IMR-90 (cell line): ENCODE results near the gene DUXB. TPM values are rescaled to one million over a fixed set of nuclear protein-coding genes. Genes with fewer than 3 reads are reported as not detected.
A peak's percentile ranks its signal among the peaks of the same experiment; 100 is the strongest.

Experiments used
- ATAC-seq: fragments of 200-7000 bp; cut with Tn5 transposase; 2 replicates; pipeline ENCODE4 v1.9.1; 2020; ENCODE audit warnings: low read depth, mild to moderate bottlenecking, moderate library complexity
- BruUV-seq: library from RNA; stranded (reverse); fragments of 400-500 nt; replicated peaks from 2 replicates; lab custom pipeline; 2021; lab: Mats Ljungman, UMichigan
- CTCF ChIA-PET: fragments of 300-600 bp; formaldehyde crosslinking; extraction: SDS; loops from one replicate; lab custom pipeline; 2021; ENCODE audit warnings: antibody characterized with exemption; lab: Yijun Ruan, JAX
- POLR2A ChIA-PET: fragments of 300-600 bp; sonication (Branson Sonifier 250); formaldehyde crosslinking; loops from one replicate; lab custom pipeline; 2022; ENCODE audit warnings: antibody characterized with exemption; ENCODE audit not compliant: unreplicated experiment; lab: Charles Lee
- DNase-seq: peaks from one replicate; pipeline ENCODE4 v3.0.0; 2013
- H2AFZ ChIP-seq: replicated peaks from 2 replicates; pipeline ENCODE3; 2013; ENCODE audit warnings: low read length, mild to moderate bottlenecking; ENCODE audit not compliant: poor library complexity
- H2AK5ac ChIP-seq: 2 replicates; pipeline ENCODE4 v1.6.1; 2013; ENCODE audit warnings: low read depth, low read length, inconsistent platforms
- H2AK9ac ChIP-seq: replicated peaks from 2 replicates; pipeline ENCODE3; 2013; ENCODE audit warnings: mild to moderate bottlenecking, low read depth, low read length, moderate library complexity; ENCODE audit not compliant: poor library complexity
- H2BK120ac ChIP-seq: 2 replicates; pipeline ENCODE4 v1.6.1; 2013; ENCODE audit warnings: low read depth, low read length, inconsistent platforms
- H2BK15ac ChIP-seq: 3 replicates; pipeline ENCODE4 v1.6.1; 2013; ENCODE audit warnings: low read depth, low read length, inconsistent platforms
- H2BK20ac ChIP-seq: 2 replicates; pipeline ENCODE4 v1.6.1; 2013; ENCODE audit warnings: low read depth, mild to moderate bottlenecking, inconsistent platforms, low read length, moderate library complexity
- H2BK5ac ChIP-seq: 2 replicates; pipeline ENCODE4 v1.6.1; 2013; ENCODE audit warnings: mild to moderate bottlenecking, low read depth, low read length, inconsistent platforms; ENCODE audit not compliant: poor library complexity, severe bottlenecking
- H3K14ac ChIP-seq: replicated peaks from 2 replicates; pipeline ENCODE4 v1.6.1; 2013; ENCODE audit warnings: low read depth, low read length, inconsistent platforms
- H3K18ac ChIP-seq: 2 replicates; pipeline ENCODE4 v1.6.1; 2013; ENCODE audit warnings: low read depth, low read length, control low read depth
- H3K23ac ChIP-seq: 2 replicates; pipeline ENCODE4 v1.6.1; 2013; ENCODE audit warnings: low read depth, low read length, inconsistent platforms
- H3K27ac ChIP-seq: 2 replicates; pipeline ENCODE4 v1.5.1; 2013; ENCODE audit warnings: mild to moderate bottlenecking, control low read depth, low read length; ENCODE audit not compliant: insufficient read depth
- H3K27me3 ChIP-seq: 2 replicates; pipeline ENCODE4 v1.6.1; 2013; ENCODE audit warnings: low read length; ENCODE audit not compliant: control insufficient read depth, insufficient read depth
- H3K36me3 ChIP-seq: 2 replicates; pipeline ENCODE4 v1.6.1; 2013; ENCODE audit warnings: low read length, mixed read lengths; ENCODE audit not compliant: control insufficient read depth, insufficient read depth
- H3K4ac ChIP-seq: 2 replicates; pipeline ENCODE4 v1.6.1; 2013; ENCODE audit warnings: low read depth, low read length, inconsistent platforms
- H3K4me1 ChIP-seq: 2 replicates; pipeline ENCODE4 v1.6.1; 2013; ENCODE audit warnings: low read length, mixed read lengths; ENCODE audit not compliant: control insufficient read depth, insufficient read depth
- H3K4me2 ChIP-seq: 2 replicates; pipeline ENCODE4 v1.6.1; 2013; ENCODE audit warnings: low read depth, mild to moderate bottlenecking, control low read depth, low read length, moderate library complexity
- H3K4me3 ChIP-seq: 2 replicates; pipeline ENCODE4 v1.5.1; 2013; ENCODE audit warnings: low read depth, mild to moderate bottlenecking, control low read depth, low read length, moderate library complexity; ENCODE audit not compliant: insufficient read depth
- H3K56ac ChIP-seq: 2 replicates; pipeline ENCODE4 v1.6.1; 2013; ENCODE audit warnings: low read length, inconsistent platforms; ENCODE audit not compliant: insufficient read depth; ENCODE audit errors: extremely low read depth
- H3K79me1 ChIP-seq, 2 experiments: 2 replicates each; pipeline ENCODE4 v1.6.1; 2013; ENCODE audit warnings: low read length in 2 of 2, inconsistent platforms in 1 of 2, low read depth in 1 of 2
- H3K9ac ChIP-seq: 2 replicates; pipeline ENCODE4 v1.6.1; 2013; ENCODE audit warnings: low read depth, low read length, control low read depth
- H3K9me1 ChIP-seq: 2 replicates; pipeline ENCODE4 v1.6.1; 2013; ENCODE audit warnings: low read length, inconsistent platforms; ENCODE audit not compliant: insufficient read depth
- H3K9me3 ChIP-seq: 2 replicates; pipeline ENCODE4 v1.6.1; 2013; ENCODE audit warnings: low read length; ENCODE audit not compliant: control insufficient read depth, insufficient read depth
- H4K20me1 ChIP-seq: 2 replicates; pipeline ENCODE4 v1.6.1; 2013; ENCODE audit warnings: low read length, inconsistent platforms; ENCODE audit not compliant: insufficient read depth
- H4K5ac ChIP-seq: 2 replicates; pipeline ENCODE4 v1.6.1; 2013; ENCODE audit warnings: mild to moderate bottlenecking, low read depth, low read length, control low read depth
- H4K8ac ChIP-seq, 2 experiments: 2 replicates each; pipeline ENCODE4 v1.6.1; 2013; ENCODE audit warnings: low read depth in 2 of 2, low read length in 2 of 2, control low read depth in 1 of 2, inconsistent platforms in 1 of 2
- H4K91ac ChIP-seq: 2 replicates; pipeline ENCODE4 v1.6.1; 2013; ENCODE audit warnings: low read depth, low read length, inconsistent platforms; ENCODE audit not compliant: insufficient read depth
- BHLHE40 ChIP-seq: fragments of 150-350 bp; IDR thresholded peaks from 2 replicates; pipeline ENCODE4 v1.6.1; 2016; ENCODE audit warnings: mild to moderate bottlenecking, low read depth, low read length
- CEBPB ChIP-seq: IDR thresholded peaks from 2 replicates; pipeline ENCODE4 v1.6.1; 2012; ENCODE audit warnings: low read depth, low read length, improper control_type of control experiment
- CHD1 ChIP-seq: IDR thresholded peaks from 2 replicates; pipeline ENCODE4 v1.6.1; 2012; ENCODE audit warnings: low read depth, low read length, improper control_type of control experiment
- CTCF ChIP-seq: conservative IDR thresholded peaks from 2 replicates; pipeline ENCODE4 v1.5.1; 2012; ENCODE audit warnings: mild to moderate bottlenecking, low read depth, low read length, improper control_type of control experiment
- FOS ChIP-seq: fragments of 150-350 bp; IDR thresholded peaks from 2 replicates; pipeline ENCODE4 v1.6.1; 2016; ENCODE audit warnings: low read depth, low read length
- MAFK ChIP-seq: IDR thresholded peaks from 2 replicates; pipeline ENCODE4 v1.6.1; 2012; ENCODE audit warnings: low read depth, low read length, improper control_type of control experiment
- MAZ ChIP-seq: IDR thresholded peaks from 2 replicates; pipeline ENCODE4 v1.6.1; 2012; ENCODE audit warnings: low read depth, mild to moderate bottlenecking, low read length, improper control_type of control experiment, moderate library complexity, borderline replicate concordance
- MXI1 ChIP-seq: IDR thresholded peaks from 2 replicates; pipeline ENCODE4 v1.6.1; 2012; ENCODE audit warnings: low read depth, mild to moderate bottlenecking, low read length, moderate library complexity, borderline replicate concordance
- NFE2L2 ChIP-seq: fragments of 150-350 bp; IDR thresholded peaks from 2 replicates; pipeline ENCODE4 v1.6.1; 2016; ENCODE audit warnings: low read depth, mild to moderate bottlenecking, low read length
- POLR2A ChIP-seq: IDR thresholded peaks from 2 replicates; pipeline ENCODE4 v1.6.1; 2012; ENCODE audit warnings: mild to moderate bottlenecking, low read depth, low read length
- RAD21 ChIP-seq: IDR thresholded peaks from 2 replicates; pipeline ENCODE4 v1.6.1; 2012; ENCODE audit warnings: low read length, improper control_type of control experiment
- RCOR1 ChIP-seq: IDR thresholded peaks from 2 replicates; pipeline ENCODE4 v1.6.1; 2012; ENCODE audit warnings: mild to moderate bottlenecking, low read length, improper control_type of control experiment; ENCODE audit not compliant: insufficient replicate concordance
- RFX5 ChIP-seq: IDR thresholded peaks from 2 replicates; pipeline ENCODE4 v1.8.0; 2012; ENCODE audit warnings: low read depth, mild to moderate bottlenecking, low read length, moderate library complexity
- SMC3 ChIP-seq: fragments of 150-350 bp; IDR thresholded peaks from 2 replicates; pipeline ENCODE4 v1.6.1; 2016; ENCODE audit warnings: low read depth, mild to moderate bottlenecking, antibody characterized with exemption, low read length, moderate library complexity
- WGBS, 2 experiments: methylation state at CpG; one replicate each; pipeline versions ENCODE4 v1.1.5 to v1.1.7; 2013; ENCODE audit warnings: missing lambda C conversion rate in 2 of 2; ENCODE audit not compliant: insufficient read length in 1 of 2; ENCODE audit errors: extremely low coverage in 2 of 2; 5-methylcytosine and 5-hydroxymethylcytosine counted together
- dilution Hi-C: fragments of 300-500 bp; cut with HindIII; formaldehyde crosslinking; loops from one replicate; pipeline ENCODE4 v1.14.3; 2018; ENCODE audit warnings: low sequenced_read_pairs; ENCODE audit not compliant: unreplicated experiment
- in situ Hi-C: fragments of 300-500 bp; cut with MboI; formaldehyde crosslinking; loops from 3 replicates; pipeline ENCODE4 v1.14.3; 2019; ENCODE audit warnings: low sequenced_read_pairs, inconsistent platforms, mixed read lengths
- intact Hi-C: fragments of 100-400 bp; cut with micrococcal nuclease; formaldehyde crosslinking; loops from 2 replicates; pipeline ENCODE4 v1.10.0; 2022
- polyA plus RNA-seq, 3 experiments: library from polyadenylated mRNA; depleted of rRNA; stranded (reverse); fragments of >200 nt; gene quantifications; 2 replicates each; pipeline ENCODE4 v1.2.3, GENCODE V29; 2012; ENCODE audit warnings: low replicate concordance in 1 of 3
- total RNA-seq: library from RNA; depleted of rRNA; stranded (reverse); fragments of >200 nt; gene quantifications from 2 replicates; pipeline ENCODE4 v1.2.3, GENCODE V29; 2012
- TF ChIP-seq, protein P1 (sequence below): fragments of 150-350 bp; IDR thresholded peaks from 2 replicates; pipeline ENCODE4 v1.6.1; 2017; ENCODE audit warnings: mild to moderate bottlenecking, antibody characterized with exemption, low read length, low read depth
- TF ChIP-seq, protein P2 (sequence below): fragments of 150-350 bp; IDR thresholded peaks from 2 replicates; pipeline ENCODE4 v1.6.1; 2016; ENCODE audit warnings: low read depth, mild to moderate bottlenecking, low read length, moderate library complexity, borderline replicate concordance

DUXB gene
- total and polyA plus RNA-seq, 2 of the 4 experiments (the other 2 are of a cell fraction): not detected

DNA sequence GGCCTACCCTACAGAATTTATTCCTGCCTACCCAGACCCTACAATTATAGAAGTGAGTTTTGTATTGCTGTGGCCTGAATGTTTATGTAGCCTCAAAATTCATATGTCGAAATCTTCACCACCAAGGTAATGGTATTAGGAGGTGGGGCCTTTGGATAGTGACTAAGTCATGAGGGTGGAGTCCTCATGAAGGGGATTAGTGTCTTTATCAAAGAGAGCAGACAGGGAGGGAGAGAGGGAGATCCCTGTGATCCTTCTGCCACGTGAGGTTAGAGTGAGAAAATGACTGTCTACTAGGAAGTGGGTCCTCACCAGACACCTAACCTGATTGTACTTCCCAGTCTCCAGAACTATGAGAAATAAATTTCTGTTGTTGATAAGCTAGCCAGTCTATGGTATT, 981 bp upstream of the DUXB start:
- peak; percentile 32; the same call in 1 of the 2 replicates for ATAC-seq

More for the DNA sequence above, 981 bp upstream of the DUXB start:
- no peak overlapping the region for H4K91ac ChIP-seq
- H3K23ac ChIP-seq: no peak overlapping the region
- H3K27ac ChIP-seq: no peak overlapping the region
- H3K9ac ChIP-seq: no peak overlapping the region
- intact Hi-C loops (no loop called here), in situ Hi-C loops (no loop called here), dilution Hi-C loops (no loop called here)
- no peaks in the 10 kb centered on the region for H3K4me1 ChIP-seq
- WGBS, 2 experiments: no CpG with 5 or more reads among the region's 2 CpGs
- no peak overlapping the region for H3K4ac ChIP-seq
- H3K79me1 ChIP-seq: no peaks in the 10 kb centered on the region
- no peak overlapping the region for H2BK15ac ChIP-seq
- H4K20me1 ChIP-seq: no peaks in the 10 kb centered on the region
- no peak overlapping the region for H4K8ac ChIP-seq
- no peaks in the 10 kb centered on the region for H3K9me1 ChIP-seq
- H2BK20ac ChIP-seq: no peak overlapping the region
- no TSS peak for BruUV-seq
- no peak for DNase-seq
- POLR2A ChIA-PET: no interaction called here
- no peak overlapping the region for H2AK5ac ChIP-seq
- H2AFZ ChIP-seq: no peak overlapping the region
- H2AK9ac ChIP-seq: no peak overlapping the region
- no peak overlapping the region for H4K5ac ChIP-seq
- CTCF ChIA-PET: no interaction called here
- no peak overlapping the region for H3K56ac ChIP-seq
- H3K4me2 ChIP-seq: no peak overlapping the region
- no peaks in the 10 kb centered on the region for H3K9me3 ChIP-seq
- H3K14ac ChIP-seq: no peak overlapping the region
- no peak overlapping the region for H3K18ac ChIP-seq
- no peak overlapping the region for H2BK5ac ChIP-seq
- H2BK120ac ChIP-seq: no peak overlapping the region
- no peaks in the 10 kb centered on the region for H3K27me3 ChIP-seq
- H3K36me3 ChIP-seq: no peaks in the 10 kb centered on the region
- no peak overlapping the region for H3K4me3 ChIP-seq
- no peak for TF ChIP-seq RFX5
- no peak for TF ChIP-seq NFE2L2
- TF ChIP-seq MXI1: no peak
- no peak for TF ChIP-seq CTCF
- no peak for TF ChIP-seq SMC3
- no peak for TF ChIP-seq CEBPB
- TF ChIP-seq RCOR1: no peak
- TF ChIP-seq RAD21: no peak
- TF ChIP-seq FOS: no peak
- TF ChIP-seq, protein P1, sequence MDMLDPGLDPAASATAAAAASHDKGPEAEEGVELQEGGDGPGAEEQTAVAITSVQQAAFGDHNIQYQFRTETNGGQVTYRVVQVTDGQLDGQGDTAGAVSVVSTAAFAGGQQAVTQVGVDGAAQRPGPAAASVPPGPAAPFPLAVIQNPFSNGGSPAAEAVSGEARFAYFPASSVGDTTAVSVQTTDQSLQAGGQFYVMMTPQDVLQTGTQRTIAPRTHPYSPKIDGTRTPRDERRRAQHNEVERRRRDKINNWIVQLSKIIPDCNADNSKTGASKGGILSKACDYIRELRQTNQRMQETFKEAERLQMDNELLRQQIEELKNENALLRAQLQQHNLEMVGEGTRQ: no peak
- TF ChIP-seq, protein P2, sequence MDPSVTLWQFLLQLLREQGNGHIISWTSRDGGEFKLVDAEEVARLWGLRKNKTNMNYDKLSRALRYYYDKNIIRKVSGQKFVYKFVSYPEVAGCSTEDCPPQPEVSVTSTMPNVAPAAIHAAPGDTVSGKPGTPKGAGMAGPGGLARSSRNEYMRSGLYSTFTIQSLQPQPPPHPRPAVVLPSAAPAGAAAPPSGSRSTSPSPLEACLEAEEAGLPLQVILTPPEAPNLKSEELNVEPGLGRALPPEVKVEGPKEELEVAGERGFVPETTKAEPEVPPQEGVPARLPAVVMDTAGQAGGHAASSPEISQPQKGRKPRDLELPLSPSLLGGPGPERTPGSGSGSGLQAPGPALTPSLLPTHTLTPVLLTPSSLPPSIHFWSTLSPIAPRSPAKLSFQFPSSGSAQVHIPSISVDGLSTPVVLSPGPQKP: no peak
- no peak for TF ChIP-seq MAZ
- no peak for TF ChIP-seq POLR2A
- no peak for TF ChIP-seq MAFK
- no peak for TF ChIP-seq CHD1
- TF ChIP-seq BHLHE40: no peak
